Measurements from ENCODE around the gene TMEM169.

- no peak for TF ChIP-seq EGR1 (IDR thresholded peaks at IDR 0.05; ENCODE audit: low read depth in 2 of 2)
- TF ChIP-seq TAF1 (conservative IDR thresholded peaks at IDR 0.05) = no peak
- TF ChIP-seq CTCF (IDR thresholded peaks at IDR 0.05; ENCODE audit: low read depth, low read length, missing input control) = no peak
- no peak for TF ChIP-seq YY1 (IDR thresholded peaks at IDR 0.05)
- no peak for TF ChIP-seq GABPA (IDR thresholded peaks at IDR 0.05 in 1 of 2, conservative IDR thresholded peaks at IDR 0.05 in 1 of 2)
- no peak for TF ChIP-seq RXRA (IDR thresholded peaks at IDR 0.05)
- no peak for TF ChIP-seq ZBTB33 (IDR thresholded peaks at IDR 0.05)
Observed at GRCh38 chr2:216056739-216057138, 25.0 kb upstream of the TMEM169 start.
